Activated T-cell treated with anti-CD3 and anti-CD28 coated beads for 4 hours (primary cell): Measurements from ENCODE around the gene FBF1.

ENCODE experiments used
- DNase-seq: peaks from one replicate; pipeline ENCODE4 v3.0.0-alpha.2; 2020

The FBF1 gene

GRCh38 chr17:75950855-75951554 is 10.2 kb upstream of the FBF1 start:
- DNase-seq = no peak

- no peak for DNase-seq
Observed at GRCh38 chr17:75950421-75950820, 9.6 kb upstream of the FBF1 start.

- DNase-seq = no peak
Observed at GRCh38 chr17:75945211-75945610, 4.4 kb upstream of the FBF1 start.

DNA sequence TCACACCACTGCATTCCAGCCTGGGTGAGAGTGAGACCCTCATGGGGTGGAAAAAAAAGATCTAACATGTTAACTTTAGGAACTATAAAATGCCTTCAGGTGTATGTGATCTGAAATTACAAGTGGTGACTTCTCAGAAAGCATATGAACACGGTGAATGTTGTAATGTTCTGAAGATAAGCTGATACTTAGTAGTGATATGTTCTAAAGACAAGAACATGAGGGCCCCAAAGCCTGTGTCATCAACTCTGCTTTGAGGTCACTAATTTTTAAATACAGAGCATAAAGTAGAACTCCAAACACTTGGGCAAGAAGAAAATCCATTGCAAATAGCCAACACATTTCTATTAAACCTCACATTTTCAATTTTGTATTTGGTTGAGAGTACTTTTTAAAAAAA is 2.6 kb upstream of the FBF1 start:
- DNase-seq = no peak

GRCh38 chr17:75942473-75942872 is 1.6 kb upstream of the FBF1 start:
- no peak for DNase-seq

- DNase-seq = no peak
Observed at GRCh38 chr17:75941442-75941819, 589 bp upstream of the FBF1 start.

- no peak for DNase-seq
Observed at GRCh38 chr17:75937652-75938051, 3.2 kb downstream of the FBF1 start.

GRCh38 chr17:75933808-75934207 is 7.0 kb downstream of the FBF1 start:
- DNase-seq = no peak

DNA sequence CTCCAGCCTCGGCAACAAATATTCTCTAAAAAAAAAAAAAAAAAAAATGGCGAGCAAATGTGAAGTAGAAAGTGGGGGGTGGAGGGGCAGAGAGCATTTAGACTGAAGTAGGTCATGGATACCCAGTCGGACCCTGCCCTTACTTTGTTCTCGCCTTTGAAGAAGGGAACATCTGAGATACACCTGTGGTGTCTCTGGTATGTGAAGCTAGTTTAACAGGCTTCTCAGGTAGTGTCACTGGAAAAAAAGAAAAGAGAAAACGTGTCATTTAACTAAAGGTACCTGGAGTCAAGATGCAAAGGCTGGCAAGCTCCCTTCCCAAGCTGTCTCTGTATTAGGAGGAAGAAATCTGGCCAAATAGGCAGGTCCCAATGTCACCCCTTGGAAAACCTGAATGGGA is 8.0 kb downstream of the FBF1 start:
- DNase-seq = no peak

DNA sequence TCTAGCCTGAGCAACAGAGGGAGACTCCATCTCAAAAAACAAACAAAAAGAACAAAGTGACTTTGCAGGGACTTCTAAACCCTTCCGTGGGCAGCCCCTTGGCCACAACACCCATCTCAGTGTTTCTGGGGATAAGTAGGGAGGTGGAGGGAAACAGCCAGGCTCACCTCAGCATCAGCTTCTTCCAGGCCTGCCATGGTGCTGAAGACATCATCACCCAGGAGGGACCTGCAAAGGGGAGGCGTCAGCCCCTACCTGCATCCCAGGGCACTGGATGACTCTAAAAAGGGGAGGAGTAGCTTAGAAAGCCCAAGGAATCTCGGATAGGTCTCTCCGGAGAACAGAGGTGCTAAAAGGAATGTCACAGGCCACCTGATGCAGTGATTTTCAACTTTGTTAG is 9.8 kb downstream of the FBF1 start:
- no peak for DNase-seq

DNA sequence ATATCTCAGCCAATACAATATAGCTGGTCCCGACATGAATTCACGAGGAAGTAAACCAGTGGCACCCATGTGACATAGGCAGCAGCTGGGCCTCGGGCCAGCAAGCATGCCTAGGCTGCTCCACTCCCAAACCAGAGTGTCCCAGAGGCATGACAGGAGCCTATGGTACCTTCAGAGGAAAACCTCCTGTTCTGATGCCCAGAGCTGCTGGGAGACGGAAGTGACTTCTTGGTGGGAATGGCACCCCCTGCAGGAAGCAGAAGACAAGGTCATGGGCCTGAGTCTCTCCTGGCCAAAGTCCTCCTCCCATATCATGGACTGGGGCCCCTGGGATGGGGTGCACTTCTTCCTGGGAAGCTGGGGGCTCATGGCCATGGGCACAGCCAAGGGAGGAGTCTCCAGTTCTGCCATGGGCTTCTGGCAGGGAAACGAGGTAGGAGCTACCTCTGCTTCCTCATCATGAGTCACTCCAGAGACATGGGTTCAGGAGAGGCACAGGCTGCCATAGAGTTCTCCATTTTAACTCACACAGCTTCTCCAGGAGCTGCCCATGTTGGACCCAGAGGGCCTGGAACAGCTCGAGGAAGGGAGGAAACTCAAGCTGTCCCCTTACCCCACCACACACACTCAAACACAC is 13.4 kb downstream of the FBF1 start:
- no peak for DNase-seq

DNA sequence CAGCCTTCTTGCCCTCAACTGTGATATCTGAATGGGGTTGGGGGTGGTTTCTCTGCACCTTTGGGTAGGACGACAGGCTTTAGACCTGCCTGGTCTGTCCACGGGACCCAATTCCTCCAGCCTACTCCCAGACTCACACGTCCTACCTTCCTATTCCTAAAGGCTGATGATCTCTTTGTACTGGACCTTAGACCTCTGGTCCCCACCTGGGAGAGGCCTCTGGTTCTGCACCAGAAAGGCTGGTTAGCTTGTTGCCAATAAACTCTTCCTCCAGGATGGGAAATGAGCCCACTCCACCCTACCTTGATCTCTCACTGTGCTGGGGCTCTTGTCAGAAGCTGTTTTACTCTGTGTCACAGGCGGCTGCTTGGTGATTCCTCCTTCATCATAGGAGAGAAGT is 14.4 kb downstream of the FBF1 start:
- DNase-seq = no peak

DNA sequence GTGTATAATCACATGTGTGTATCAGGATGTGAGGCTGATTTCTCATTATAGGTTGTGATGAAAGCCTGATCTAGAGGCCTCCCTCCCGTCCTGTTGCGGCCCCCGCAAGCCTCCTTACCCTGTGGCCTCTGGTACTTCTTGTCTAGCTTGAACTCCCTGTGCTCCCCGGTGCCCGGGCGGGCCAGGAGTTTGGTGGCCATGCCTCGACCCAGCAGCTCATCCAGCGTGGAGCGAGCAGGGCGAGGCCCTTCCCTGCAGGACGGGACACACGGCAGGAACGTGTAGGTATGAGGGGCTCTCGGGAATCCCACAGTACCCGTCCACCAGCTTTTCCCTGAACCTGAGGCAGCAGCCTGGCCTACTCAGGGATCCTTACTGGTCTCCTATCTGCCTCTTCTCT is 14.9 kb downstream of the FBF1 start:
- DNase-seq = no peak

GRCh38 chr17:75925103-75925502 is 15.7 kb downstream of the FBF1 start:
- DNase-seq = no peak

GRCh38 chr17:75922963-75923874 is 17.6 kb downstream of the FBF1 start:
- no peak for DNase-seq

- DNase-seq = no peak
Observed at GRCh38 chr17:75922173-75922961, 18.5 kb downstream of the FBF1 start.

DNA sequence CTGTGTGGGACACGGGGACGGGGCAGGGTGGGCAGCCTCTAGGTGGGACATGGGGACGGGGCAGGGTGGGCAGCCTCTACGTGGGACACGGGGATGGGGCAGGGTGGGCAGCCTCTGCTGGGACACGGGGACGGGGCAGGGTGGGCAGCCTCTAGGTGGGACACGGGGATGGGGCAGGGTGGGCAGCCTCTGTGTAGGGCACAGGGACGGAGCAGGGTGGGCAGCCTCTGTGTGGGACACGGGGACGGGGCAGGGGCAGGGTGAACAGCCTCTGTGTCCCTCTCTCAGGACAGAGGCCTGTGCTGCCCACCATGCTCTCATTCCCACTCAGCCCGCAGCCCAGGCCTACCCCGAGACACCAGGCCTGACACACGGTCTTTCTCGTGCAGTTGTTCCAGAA is 19.2 kb downstream of the FBF1 start:
- no peak for DNase-seq

- DNase-seq = no peak
Observed at GRCh38 chr17:75920045-75920560, 20.7 kb downstream of the FBF1 start.

GRCh38 chr17:75919611-75920010 is 21.2 kb downstream of the FBF1 start:
- DNase-seq = no peak

DNA sequence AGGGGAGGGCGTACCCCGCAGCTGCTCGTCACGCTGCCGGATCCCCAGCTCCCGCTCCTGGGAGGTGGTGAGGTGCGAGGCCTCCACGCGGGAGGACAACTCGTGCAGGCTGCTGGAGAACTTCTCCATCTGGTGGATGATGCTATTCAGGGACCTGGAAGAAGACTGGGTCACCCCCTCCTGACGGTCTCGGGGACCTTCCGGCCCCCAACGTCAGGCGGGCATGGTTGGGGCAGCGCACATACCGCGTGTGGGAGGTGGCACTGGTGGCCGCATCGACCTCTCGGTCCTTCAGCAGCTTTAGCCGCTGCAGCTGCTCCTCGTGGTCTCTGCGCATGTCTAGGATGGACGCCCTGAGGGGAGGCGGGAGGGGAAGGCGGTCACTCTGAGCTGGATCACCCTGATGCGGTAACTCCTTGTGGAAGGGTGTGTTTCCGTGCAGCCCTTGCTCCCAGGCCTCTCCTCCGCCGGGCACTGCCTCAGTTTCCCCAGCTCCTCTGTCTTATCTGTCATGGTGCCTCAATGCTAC is 22.9 kb downstream of the FBF1 start:
- no peak for DNase-seq

GRCh38 chr17:75917141-75917916 is 23.5 kb downstream of the FBF1 start:
- no peak for DNase-seq

- DNase-seq = no peak
Observed at GRCh38 chr17:75915268-75915667, 25.6 kb downstream of the FBF1 start.
